ELF-1 (cell line): ENCODE measurements around the gene COL11A1.

Source experiments
- DNase-seq: peaks from one replicate; pipeline ENCODE4 v3.0.0-alpha.2; 2016; ENCODE audit warnings: low read depth, low spot score

Gene COL11A1

DNA sequence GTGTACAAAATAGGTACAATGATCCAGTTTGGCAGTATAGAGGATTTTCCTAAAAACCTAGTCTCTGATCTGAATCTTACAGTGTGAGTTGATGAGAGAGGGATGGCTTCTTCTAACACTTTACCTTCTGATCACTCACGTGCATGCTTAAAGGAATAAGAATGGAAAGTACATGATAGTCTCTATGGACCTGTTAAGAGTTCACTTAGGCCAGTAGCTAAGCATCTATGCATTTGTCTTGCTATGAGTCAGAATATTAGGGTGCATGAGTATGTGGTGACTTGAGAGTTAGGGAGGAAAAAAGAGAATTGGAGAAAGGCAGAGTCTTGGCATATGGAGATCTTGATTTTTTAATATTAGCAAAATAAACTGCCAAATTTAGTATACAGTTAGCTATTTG is 206.3 kb downstream of the COL11A1 start:
- no peak for DNase-seq

DNA sequence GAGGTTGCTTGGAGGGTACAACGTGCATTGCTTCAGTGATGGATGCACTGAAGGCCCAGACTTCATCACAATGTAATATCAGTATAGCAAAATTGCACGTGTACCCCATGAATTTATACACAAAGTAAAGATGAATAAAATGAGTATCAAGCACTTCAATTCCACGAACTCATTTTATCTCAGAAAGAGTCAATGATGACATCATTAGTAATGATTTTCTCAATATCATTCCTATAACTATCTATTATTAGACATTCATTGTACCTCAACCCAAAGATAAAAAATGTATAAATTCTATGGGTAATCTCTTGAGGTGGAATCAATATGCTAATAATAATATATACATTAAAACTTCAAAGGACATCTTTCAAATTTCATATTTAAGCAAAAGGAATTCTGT is 208.4 kb downstream of the COL11A1 start:
- no peak for DNase-seq

DNA sequence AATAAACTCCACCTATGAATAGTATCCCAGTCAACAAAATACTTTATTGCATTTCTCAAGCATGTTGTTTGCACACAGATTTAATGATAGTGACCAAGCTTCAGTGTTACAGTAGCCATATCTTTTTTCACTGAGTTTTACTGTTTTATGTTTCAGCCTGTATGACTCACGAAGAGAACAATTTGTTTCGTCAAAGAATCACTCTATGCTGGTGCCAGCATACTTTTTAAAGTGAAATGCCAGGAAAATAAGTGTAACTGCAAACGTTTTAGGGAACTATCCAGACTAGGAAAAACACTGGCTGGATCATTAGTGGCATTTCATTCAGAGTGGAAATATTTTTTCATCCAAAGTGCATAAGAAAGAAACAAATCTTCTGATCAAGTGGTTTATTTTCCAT is 210.8 kb downstream of the COL11A1 start:
- no peak for DNase-seq

DNA sequence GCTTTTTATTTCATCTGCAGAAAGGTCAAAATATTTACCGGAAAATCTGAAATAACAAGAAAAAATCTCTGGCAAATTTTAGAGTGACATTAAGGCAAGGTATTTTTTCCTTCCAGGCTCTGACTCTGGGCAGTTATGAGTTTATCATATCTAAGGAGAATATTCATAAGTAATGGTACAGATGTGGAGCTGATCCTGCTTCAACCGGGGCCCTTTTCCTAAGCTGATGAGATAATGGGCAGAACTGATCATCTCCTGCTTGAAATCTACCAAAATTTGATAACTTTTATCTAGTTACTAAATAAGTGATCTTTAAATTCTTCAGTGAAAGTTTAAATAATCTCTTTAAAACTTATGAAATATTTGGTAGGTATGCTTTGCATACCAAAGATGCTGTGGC is 211.6 kb downstream of the COL11A1 start:
- no peak for DNase-seq

DNA sequence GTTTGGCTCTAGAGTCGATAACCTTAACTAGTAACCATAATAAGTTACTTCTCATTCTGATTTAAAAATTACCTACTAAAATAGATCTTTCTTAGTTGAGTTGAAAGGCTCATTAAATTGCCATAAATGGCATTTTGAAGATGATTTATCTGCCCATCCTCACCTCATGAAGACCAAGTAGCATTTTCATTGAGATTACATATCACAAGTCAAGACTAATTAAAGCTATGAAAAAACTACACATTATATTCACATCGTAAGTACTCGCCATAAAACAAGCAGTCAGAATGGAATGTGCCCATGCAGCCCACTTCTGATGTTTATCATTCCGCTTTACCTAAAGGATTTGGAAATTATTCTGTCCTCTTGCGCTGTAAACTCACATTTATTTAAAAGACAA is 212.0 kb downstream of the COL11A1 start:
- no peak for DNase-seq

DNA sequence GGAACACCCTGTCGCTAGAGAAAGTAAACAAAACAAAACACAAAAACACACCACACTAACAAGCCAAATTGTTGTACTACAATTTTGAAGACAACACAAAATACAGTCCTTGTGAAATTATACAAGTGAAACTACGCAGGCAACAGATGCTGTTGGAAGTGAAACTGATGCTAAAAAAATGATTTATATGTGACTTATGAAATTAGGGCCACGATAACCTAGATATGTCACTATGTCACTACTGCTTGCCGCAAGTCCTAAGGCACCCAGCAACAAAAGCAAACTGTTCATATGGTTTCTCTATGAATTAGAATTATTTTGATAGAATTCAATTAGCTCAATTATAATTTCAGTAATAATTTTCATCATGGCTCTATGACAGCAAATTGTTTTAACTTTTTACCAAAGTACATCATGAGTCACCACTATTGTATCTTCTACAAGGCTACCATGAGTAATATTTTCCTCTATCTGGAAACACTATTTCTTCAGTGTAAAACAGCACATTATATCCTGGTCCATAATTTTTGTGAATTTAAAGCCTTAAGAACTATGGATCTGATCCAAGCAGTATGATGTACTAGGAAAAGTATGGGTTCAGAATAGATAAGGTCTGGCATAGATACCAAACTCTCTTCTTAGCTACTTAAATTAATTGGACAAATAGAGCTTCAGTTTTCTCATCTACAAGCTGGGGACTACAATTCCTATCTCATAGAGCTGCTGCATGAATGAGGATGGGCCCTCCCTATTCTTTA is 216.3 kb downstream of the COL11A1 start:
- no peak for DNase-seq

DNA sequence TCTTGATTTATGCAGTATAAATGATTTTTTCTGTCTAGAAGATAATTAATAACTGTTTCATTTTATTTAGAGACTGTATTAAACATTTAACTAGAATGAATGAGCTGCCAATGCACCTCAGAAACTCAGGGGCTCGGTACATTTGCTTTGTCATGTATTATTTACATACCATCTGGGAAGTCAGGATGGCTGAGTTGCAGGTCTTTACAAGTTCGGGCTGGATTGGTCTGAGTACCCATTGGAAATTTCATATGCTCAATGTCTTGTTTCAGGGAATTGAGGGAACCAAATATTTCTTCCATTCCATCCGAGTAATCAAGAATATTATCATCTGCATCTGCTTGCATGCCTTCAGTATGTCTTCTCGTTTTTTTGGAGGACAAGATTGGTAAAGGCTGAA is 221.7 kb downstream of the COL11A1 start:
- no peak for DNase-seq

DNA sequence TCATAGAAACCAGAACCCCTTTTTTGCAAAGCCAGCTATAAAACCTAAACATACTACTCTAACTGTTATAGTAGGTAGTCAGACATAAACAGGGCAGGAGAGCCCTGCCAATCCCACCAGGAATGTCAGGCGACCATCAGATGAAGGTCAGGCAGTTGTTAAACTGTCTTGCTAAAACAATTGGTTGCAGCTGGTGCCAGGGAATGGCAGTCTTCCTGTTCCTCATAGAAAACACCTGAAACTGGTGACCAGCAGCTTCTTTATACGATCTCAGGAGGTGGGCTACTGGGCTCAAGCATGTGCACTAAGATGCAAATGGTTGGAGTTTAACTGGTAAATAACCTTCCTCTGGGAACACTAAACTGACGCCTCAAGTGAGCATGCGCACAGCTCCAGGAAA is 224.1 kb downstream of the COL11A1 start:
- DNase-seq: peak; percentile 5

DNA sequence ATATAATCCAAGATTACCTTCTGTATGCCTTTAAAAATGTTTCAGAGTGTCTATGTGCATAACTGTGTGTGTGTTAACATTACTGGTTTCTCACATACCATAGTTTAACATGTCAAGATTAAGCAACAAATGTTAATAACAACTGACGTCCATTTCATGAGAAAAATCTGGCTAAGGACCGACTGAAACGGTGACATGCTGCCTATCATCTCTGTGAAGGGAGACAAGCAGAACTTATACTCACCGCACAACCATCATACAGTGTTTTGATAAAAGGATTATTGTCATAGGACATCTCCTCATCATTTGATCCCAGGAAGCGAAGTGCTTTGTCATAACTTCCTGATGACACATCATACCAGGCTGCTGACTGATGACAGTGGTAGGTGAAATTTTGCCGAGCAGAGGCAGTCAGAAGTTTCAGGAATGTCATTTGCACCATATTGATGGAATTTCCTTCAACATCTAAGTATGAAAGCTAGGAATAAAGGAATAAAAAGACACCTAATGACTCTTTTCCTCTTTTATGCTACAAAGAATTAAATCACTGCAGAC is 228.8 kb downstream of the COL11A1 start:
- DNase-seq: no peak

DNA sequence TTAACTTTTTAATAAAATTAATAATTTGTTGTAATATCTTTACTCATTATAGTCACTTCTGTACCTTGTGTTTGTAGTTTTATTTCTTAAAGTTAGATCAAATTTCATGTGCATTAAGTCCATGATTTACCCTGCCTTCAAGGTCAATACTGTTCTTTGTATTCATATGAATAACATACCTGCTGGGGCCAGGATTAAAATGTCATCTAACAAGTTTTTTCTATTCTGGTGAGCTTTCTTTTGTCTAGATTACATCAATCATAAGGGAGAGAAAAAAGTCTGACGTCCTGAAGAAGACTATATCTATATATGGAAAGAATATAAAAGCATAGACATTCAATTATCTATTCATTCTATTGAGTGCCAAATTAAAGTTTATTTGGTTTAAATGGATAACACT is 232.6 kb downstream of the COL11A1 start:
- DNase-seq: no peak

DNA sequence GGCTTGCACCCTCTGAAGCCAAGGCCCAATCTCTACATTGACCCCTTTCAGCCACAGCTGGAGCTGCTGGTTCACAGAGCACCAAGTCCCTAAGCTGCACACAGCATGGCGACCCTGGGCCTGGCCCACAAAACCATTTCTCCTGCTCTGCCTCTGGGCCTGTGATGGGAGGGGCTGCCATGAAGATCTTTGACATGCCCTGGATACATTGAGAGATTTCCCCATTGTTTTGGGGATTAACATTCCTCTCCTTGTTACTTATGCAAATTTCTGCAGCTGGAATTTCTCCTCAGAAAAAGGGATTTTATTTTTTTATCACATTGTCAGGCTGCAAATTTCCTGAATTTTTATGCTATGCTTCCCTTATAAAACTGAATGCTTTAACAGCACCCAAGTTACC is 235.8 kb downstream of the COL11A1 start:
- DNase-seq: no peak

DNA sequence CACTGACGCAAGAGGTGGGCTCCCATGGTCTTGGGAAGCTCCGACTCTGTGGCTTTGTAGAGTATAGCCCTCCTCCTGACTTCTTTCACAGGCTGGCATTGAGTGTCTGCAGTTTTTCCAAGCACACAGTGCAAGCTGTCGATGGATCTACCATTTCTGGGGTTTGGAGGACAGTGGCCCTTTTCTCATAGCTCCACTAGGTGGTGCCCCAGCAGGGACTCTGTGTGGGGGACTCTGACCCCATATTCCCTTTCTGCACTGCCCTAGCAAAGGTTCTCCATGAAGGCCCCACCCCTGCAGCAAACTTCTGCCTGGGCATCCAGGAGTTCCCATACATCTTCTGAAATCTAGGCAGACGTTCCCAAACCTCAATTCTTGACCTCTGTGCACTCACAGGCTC is 236.2 kb downstream of the COL11A1 start:
- DNase-seq: no peak

DNA sequence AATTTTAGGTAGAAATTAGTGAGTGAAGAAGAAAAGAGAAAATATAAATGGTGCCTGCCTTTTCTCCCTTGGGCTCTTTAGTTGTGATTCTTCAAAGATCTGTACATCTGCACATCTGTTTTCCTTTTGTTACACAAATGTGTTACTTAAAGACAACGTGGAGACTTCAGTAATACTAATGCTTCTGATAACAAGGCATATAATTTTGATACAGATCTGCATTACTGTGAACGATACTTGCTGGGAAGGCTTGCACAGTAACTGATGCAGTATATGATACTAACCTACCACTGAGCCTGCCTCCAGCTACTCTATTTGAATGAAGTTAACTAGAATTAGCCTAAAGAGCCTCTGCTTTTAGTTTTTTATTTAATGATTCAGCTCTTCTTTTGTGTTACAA is 244.6 kb downstream of the COL11A1 start:
- no peak for DNase-seq

DNA sequence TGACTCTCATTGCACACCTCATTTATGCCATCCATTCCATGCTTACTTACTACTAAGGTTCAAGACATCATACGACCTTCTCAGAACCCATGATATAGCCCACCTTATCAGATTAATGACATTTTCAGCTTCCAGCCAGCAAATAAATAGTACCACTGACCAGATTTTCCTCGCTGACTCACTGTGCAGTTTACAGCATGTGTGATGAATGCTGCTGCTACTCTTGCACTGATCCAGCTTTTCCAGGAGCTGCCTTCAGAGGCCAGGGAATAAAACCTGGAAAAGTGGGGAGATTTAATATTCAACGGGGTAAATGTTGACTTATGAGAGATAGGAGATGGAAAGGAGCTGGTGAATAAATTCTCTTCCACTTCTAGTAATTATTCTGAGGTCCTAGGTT is 247.1 kb downstream of the COL11A1 start:
- no peak for DNase-seq

DNA sequence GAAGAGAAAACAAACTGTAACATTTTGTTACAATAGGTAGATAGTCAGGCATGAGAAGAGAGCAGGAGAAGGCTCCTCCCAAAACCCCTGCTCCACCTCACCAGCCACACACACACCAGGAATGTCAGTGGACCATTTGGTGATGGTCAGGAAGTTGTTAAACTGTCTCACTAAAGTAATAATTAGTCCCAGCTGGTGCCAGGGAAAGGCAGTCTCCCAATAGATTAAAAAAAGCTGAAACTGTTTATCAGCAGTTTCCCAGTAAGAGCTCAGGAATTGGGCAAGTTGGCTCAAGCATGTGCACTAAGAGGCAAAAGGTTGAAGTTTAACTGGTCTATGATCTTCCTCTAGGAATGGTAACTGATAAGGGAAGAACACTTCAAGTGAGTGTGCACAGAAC is 249.6 kb downstream of the COL11A1 start:
- peak; percentile 11 for DNase-seq

DNA sequence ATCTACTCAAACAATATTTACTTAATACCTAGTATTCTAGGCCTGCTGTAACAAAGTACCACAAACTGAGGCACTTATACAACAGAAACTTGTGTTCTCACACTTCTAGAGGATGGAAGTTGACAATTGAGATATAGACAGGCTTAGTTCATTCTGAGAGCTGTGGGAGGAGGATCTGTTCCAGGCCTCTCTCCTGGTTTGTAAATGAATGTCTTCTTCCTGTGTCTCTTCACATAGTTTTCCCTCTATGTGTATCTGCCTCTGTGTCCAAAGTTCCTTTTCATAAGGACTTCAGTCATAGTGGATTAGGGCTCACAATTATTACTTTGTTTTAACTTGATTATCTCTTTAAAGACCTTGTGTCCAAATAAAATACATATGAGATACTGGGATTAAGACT is 251.1 kb downstream of the COL11A1 start:
- DNase-seq: no peak

DNA sequence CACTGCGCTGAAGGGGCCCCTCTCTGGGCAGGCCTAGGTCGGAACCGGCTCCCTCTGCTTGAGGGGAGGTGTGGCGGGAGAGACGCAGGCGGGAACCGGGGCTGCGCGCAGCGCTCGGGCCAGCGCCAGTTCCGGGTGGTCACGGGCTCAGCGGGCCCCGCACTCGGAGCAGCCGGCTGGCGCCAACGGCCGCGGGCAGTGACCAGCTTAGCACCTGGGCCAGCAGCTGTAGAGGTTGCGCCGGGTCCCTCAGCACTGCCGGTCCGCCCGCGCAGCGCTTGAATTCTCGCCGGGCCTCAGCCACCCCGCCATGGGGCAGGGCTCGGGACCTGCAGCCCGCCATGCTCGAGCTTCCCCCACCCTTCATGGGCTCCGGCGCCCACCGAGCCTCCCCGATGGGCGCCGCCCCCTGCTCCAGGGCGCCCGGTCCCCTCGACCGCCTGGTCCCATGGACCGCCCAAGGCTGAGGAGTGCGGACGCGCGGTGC is 254.6 kb downstream of the COL11A1 start:
- DNase-seq: peak; percentile 64

DNA sequence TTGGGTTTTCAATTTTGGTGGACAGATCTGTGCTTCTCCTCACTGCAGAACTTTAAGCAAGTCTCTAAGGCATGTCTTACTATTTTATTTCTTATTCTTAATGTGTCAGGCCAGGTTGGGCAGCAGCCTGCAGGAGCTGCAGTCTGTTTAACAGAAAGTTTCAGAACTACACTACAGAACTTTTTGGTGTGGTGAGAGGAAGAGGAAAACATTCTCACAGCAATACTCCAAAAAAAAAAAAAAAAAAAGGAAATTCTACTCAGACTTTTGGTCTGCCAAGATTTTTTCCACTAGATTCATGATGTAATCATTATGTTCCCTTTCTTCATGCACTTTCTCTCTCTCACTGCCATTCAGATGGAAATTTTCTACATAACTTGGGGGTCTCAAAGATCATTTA is 255.2 kb downstream of the COL11A1 start:
- DNase-seq: no peak

DNA sequence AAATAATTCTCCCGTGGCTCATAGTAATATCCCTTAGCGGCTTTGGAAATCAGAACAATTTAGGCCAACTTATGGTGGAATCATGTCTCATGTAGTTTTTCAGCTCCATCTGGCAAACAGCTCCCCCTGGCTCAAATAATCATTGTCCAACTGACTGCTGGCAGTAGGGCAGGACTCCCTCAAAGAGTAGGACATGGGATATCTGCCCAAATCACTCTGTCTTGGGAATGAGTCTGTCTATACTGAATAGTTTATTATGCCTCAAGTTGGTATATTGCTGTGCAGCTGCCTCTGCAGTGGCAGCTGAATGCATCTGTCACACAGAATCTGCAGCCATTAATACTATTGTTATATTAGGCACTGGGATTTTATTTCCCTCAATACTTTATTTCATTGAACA is 255.7 kb downstream of the COL11A1 start:
- no peak for DNase-seq

DNA sequence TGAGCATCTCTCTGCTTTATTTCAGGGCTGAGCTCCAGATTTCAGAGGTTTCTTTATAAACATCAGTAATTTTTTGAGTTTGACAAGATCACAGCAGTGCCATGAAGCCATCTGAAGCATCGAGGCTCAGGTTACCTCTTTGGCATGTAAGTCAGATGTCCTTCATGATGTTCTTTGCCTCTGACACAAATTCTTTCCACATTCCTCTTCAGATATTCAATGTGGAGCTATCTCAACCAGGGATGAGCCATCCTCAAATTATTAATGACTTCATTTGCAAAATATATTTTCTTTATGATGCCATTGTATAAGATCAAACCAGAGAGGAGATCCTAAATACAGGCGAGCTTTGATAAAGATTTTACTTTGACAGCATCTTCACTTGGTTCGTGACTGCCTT is 256.7 kb downstream of the COL11A1 start:
- no peak for DNase-seq

DNA sequence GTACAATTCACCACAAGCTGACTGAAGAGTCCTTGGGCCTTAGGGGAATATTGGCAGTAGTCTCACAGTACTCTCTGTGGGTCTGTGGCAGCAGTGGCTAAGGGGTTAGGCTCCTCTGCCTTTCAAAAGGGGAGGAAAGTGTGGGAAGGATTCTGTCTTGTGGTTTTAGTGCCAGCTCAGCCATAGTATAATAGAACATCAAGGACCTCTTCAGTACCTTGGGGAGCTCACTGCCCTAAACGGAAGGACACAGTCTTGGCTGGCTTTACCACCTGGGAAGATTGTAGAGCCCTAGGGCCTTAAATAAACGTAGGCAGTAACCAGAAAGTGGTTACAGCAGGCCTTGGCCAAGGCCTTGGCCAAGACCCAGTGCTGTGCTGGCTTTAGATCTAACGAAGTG is 265.7 kb downstream of the COL11A1 start:
- DNase-seq: peak; percentile 11

DNA sequence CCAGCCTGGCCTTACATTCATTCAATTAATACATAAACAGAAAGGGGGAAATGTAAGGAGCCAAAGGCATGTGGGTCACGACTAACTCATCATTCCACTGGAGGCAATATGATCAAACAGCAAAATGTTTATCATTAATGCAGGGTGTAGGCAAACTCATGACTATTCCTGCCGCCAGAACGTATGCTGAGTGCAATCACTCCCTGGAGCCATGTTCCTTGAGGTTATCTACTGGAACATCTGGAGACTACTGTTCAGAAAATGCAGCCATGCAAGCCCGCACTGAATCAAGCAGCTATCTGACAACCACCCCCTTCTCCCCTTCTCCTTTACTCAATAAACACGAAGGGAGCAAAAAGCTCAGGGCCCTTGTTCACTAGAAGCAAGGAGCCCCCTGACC is 267.6 kb downstream of the COL11A1 start:
- DNase-seq: no peak

DNA sequence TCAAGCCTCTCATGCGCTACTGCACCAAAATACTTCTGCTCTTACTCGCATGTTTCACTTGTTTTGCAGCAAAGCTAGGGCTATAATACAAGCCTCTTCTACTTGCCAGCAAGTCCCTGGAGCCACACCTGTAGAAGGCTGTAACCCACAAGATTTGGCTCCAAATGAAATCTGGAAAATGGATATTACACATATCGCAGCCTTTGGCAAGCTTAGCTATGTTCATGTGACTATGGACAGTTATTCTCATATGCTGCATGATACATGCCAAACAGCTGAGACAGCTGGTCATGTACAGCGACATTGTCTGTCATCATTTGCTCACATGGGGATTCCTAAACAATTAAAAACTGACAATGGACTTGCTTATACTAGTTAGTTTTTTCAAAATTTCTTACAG is 270.3 kb downstream of the COL11A1 start:
- no peak for DNase-seq

DNA sequence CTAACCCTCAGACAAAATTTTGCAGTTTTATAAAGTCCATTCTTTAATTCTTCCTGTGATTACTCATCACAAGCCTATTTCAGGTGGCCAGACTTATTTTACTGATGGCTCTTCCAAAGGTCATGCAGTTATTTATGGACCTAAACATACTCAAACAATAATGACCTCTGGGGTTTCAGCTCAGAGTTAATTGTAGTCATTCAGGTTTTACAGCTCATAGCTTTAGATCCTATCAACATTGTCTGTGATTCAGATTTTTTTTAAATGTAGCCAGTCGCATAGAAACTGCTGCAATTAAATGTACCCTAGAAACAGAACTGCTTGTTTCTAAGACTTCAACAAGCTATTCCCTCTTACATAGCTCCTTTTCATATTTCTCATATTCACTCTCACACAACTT is 270.8 kb downstream of the COL11A1 start:
- DNase-seq: no peak
